ENCODE measurements around the gene WNK3. TPM values are rescaled to one million over a fixed set of nuclear protein-coding genes. Genes with fewer than 3 reads are reported as not detected.
A peak's percentile ranks its signal among the peaks of the same experiment; 100 is the strongest.

WNK3 gene
- total and polyA plus RNA-seq, 2 of the 13 experiments (the other 11 are each of a cell fraction or from before 2014, with no cell fraction given): 0.12 to 0.62 TPM

DNA sequence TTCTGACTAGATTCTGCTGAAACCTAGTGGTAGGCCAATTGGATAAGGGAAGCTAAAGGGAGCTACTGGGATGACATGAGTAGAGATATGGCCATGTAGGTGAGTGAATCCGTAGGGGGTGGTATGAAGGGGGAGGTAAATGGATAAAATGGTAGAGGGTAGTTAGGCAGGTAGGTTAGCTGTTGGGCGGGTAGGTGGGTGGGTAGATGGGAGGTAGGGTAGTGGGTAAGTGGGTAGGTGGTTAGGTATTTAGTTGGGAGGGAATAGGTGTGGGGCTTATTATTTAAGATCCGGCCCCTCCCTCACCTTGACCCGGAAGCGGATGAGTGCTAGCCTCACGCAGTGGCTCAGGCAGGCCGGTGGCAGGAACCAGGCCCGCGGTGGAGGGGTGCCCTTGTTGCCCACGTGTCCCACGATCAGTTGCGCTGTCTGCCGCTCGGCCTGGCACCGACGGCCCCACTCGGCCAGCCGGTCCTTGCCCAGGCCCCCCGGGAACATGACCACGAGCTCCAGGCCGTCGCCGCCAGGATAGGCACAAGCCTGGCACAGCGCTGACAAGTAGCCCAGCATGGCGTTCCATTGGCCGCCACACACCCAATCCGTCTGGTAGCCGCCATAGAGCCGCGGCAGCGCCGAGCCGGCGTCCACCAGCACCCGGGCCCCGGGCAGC lies 175.5 kb downstream of the WNK3 start (continued):
- TF ChIP-seq ARID4A (CRISPR knock-in tag; IDR thresholded peaks at IDR 0.05; ENCODE audit: borderline replicate concordance) (peak; percentile 67; the same call in 1 of the 2 replicates), ZC3H13 (CRISPR knock-in tag; IDR thresholded peaks at IDR 0.05) (peak; percentile 75; the same call in 1 of the 2 replicates), SOX6 (IDR thresholded peaks at IDR 0.05) (no peak), SOX6 (CRISPR knock-in tag; IDR thresholded peaks at IDR 0.05) (peak; percentile 31; the same call in 1 of the 2 replicates), TAF1 (CRISPR knock-in tag; IDR thresholded peaks at IDR 0.05) (peak; percentile 36; the same call in 1 of the 2 replicates), POLR2A (IDR thresholded peaks at IDR 0.05; ENCODE audit: insufficient read depth in 1 of 2, low read depth in 2 of 2, low read length in 2 of 2) (peak; percentile 36 to 67; a peak in 3 of 4 replicates), NR2F2 (IDR thresholded peaks at IDR 0.05; ENCODE audit: borderline replicate concordance, low read depth) (no peak), SAP130 (CRISPR knock-in tag; IDR thresholded peaks at IDR 0.05; ENCODE audit: low read depth) (peak; percentile 44; the same call in 1 of the 2 replicates), YEATS4 (CRISPR knock-in tag; IDR thresholded peaks at IDR 0.05; ENCODE audit: borderline replicate concordance) (peak; percentile 80), POLR2G (IDR thresholded peaks at IDR 0.05; ENCODE audit: low read depth, low read length) (no peak; the same call in 1 of the 2 replicates), U2AF2 (IDR thresholded peaks at IDR 0.05; ENCODE audit: low read depth, low read length) (no peak), FOXJ3 (CRISPR knock-in tag; IDR thresholded peaks at IDR 0.05; ENCODE audit: borderline replicate concordance) (no peak), MTA1 (CRISPR knock-in tag; IDR thresholded peaks at IDR 0.05; ENCODE audit: borderline replicate concordance) (0 out of 2 replicates have a peak, but pooled peaks have one; percentile 26), NR2C2 (CRISPR knock-in tag; IDR thresholded peaks at IDR 0.05; ENCODE audit: borderline replicate concordance) (peak; percentile 98), ZNF253 (CRISPR knock-in tag; IDR thresholded peaks at IDR 0.05; ENCODE audit: borderline replicate concordance) (0 out of 2 replicates have a peak, but pooled peaks have one; percentile 34)
- TF ChIP-seq, protein P1, sequence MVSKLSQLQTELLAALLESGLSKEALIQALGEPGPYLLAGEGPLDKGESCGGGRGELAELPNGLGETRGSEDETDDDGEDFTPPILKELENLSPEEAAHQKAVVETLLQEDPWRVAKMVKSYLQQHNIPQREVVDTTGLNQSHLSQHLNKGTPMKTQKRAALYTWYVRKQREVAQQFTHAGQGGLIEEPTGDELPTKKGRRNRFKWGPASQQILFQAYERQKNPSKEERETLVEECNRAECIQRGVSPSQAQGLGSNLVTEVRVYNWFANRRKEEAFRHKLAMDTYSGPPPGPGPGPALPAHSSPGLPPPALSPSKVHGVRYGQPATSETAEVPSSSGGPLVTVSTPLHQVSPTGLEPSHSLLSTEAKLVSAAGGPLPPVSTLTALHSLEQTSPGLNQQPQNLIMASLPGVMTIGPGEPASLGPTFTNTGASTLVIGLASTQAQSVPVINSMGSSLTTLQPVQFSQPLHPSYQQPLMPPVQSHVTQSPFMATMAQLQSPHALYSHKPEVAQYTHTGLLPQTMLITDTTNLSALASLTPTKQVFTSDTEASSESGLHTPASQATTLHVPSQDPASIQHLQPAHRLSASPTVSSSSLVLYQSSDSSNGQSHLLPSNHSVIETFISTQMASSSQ (IDR thresholded peaks at IDR 0.05; ENCODE audit: low read depth): no peak
- TF ChIP-seq, protein P1 (CRISPR knock-in tag; IDR thresholded peaks at IDR 0.05; ENCODE audit: borderline replicate concordance): no peak
- TF ChIP-seq, protein P2, sequence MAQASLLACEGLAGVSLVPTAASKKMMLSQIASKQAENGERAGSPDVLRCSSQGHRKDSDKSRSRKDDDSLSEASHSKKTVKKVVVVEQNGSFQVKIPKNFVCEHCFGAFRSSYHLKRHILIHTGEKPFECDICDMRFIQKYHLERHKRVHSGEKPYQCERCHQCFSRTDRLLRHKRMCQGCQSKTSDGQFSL (CRISPR knock-in tag; IDR thresholded peaks at IDR 0.05): 0 out of 2 replicates have a peak, but pooled peaks have one; percentile 34
- TF ChIP-seq, protein P3, sequence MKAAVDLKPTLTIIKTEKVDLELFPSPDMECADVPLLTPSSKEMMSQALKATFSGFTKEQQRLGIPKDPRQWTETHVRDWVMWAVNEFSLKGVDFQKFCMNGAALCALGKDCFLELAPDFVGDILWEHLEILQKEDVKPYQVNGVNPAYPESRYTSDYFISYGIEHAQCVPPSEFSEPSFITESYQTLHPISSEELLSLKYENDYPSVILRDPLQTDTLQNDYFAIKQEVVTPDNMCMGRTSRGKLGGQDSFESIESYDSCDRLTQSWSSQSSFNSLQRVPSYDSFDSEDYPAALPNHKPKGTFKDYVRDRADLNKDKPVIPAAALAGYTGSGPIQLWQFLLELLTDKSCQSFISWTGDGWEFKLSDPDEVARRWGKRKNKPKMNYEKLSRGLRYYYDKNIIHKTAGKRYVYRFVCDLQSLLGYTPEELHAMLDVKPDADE (CRISPR knock-in tag; IDR thresholded peaks at IDR 0.05): 0 out of 2 replicates have a peak, but pooled peaks have one; percentile 71
